ENCODE measurements around the gene NKX1-1.

GRCh38 chr4:1399508-1400190 lies 6.6 kb downstream of the NKX1-1 start:
- TF ChIP-seq EZH2 (IDR thresholded peaks at IDR 0.05; ENCODE audit: low read length): no peak
- no peak for TF ChIP-seq CTCF (optimal IDR thresholded peaks at IDR 0.05 in 1 of 3, IDR thresholded peaks at IDR 0.05 in 1 of 3, conservative IDR thresholded peaks at IDR 0.05 in 1 of 3; ENCODE audit: extremely low read depth in 1 of 3, insufficient read depth in 2 of 3, low read length in 3 of 3)
